A673 (cell line): ENCODE data around the gene ATP1A2. TPM values are rescaled to one million over a fixed set of nuclear protein-coding genes. Genes with fewer than 3 reads are reported as not detected.

Experiments
- BruUV-seq: library from RNA; stranded (reverse); fragments of 400-500 nt; replicated peaks from 2 replicates; lab custom pipeline; 2021; lab: Mats Ljungman, UMichigan
- CTCF ChIA-PET: fragments of 300-600 bp; sonication (Branson Sonifier 250); formaldehyde crosslinking; loops from one replicate; lab custom pipeline; 2022; ENCODE audit warnings: antibody characterized with exemption; lab: Charles Lee
- POLR2A ChIA-PET: fragments of 300-600 bp; sonication (Branson Sonifier 250); formaldehyde crosslinking; loops from one replicate; lab custom pipeline; 2022; ENCODE audit warnings: antibody characterized with exemption; ENCODE audit not compliant: low non-redundant PET; lab: Charles Lee
- DNase-seq: peaks from one replicate; pipeline ENCODE4 v3.0.0-alpha.2; 2015; ENCODE audit warnings: low spot score
- H3K27ac ChIP-seq: fragments of 200-600 bp; sonication (generic); 2 replicates; pipeline ENCODE4 v1.5.1; 2016; ENCODE audit warnings: mixed run types, low read depth, mild to moderate bottlenecking, mixed read lengths, antibody characterized with exemption, low read length; ENCODE audit not compliant: poor library complexity, severe bottlenecking
- H3K27me3 ChIP-seq: fragments of 200-600 bp; sonication (generic); replicated peaks from 2 replicates; pipeline ENCODE4 v1.6.1; 2017; ENCODE audit warnings: mixed run types, low read depth, mild to moderate bottlenecking, mixed read lengths, antibody characterized with exemption, low read length; ENCODE audit not compliant: insufficient read depth, poor library complexity
- H3K36me3 ChIP-seq: fragments of 200-600 bp; sonication (generic); 2 replicates; pipeline ENCODE4 v1.6.1; 2016; ENCODE audit warnings: mixed run types, mild to moderate bottlenecking, mixed read lengths, antibody characterized with exemption, low read length; ENCODE audit not compliant: insufficient read depth, poor library complexity, severe bottlenecking
- H3K4me1 ChIP-seq: fragments of 200-600 bp; sonication (generic); 2 replicates; pipeline ENCODE4 v1.6.1; 2017; ENCODE audit warnings: mixed run types, mild to moderate bottlenecking, mixed read lengths, antibody characterized with exemption, low read length; ENCODE audit not compliant: insufficient read depth, poor library complexity, severe bottlenecking
- H3K4me3 ChIP-seq: fragments of 200-600 bp; sonication (generic); 2 replicates; pipeline ENCODE4 v1.5.1; 2016; ENCODE audit warnings: low read depth, mixed run types, mild to moderate bottlenecking, mixed read lengths, low read length; ENCODE audit not compliant: poor library complexity, severe bottlenecking
- H3K9me3 ChIP-seq: fragments of 200-600 bp; sonication (generic); 2 replicates; pipeline ENCODE4 v1.6.1; 2016; ENCODE audit warnings: mixed run types, low read depth, mild to moderate bottlenecking, mixed read lengths, antibody characterized with exemption, low read length; ENCODE audit not compliant: poor library complexity, severe bottlenecking
- CTCF ChIP-seq: fragments of 300-800, 200-600 bp; sonication (generic); conservative IDR thresholded peaks from 2 replicates; pipeline ENCODE4 v1.5.1; 2017; ENCODE audit warnings: low read depth, mild to moderate bottlenecking, antibody characterized with exemption, low read length, moderate library complexity, mixed read lengths
- EZH2 ChIP-seq: fragments of 200-600 bp; sonication (generic); IDR thresholded peaks from 2 replicates; pipeline ENCODE4 v1.6.1; 2017; ENCODE audit warnings: borderline replicate concordance, low read depth, mild to moderate bottlenecking, mixed read lengths, antibody characterized with exemption, low read length; ENCODE audit not compliant: poor library complexity, severe bottlenecking
- intact Hi-C: fragments of 100-400 bp; cut with micrococcal nuclease; formaldehyde crosslinking; loops from one replicate; pipeline ENCODE4 v1.10.0; 2022; ENCODE audit not compliant: unreplicated experiment
- total RNA-seq: library from RNA; stranded (reverse); gene quantifications from 2 replicates; pipeline ENCODE4 v1.2.3, GENCODE V29; 2021

The ATP1A2 gene
- total RNA-seq, 1 experiment from 2014 or later = not detected

GRCh38 chr1:160105155-160105554, 10.4 kb upstream of the ATP1A2 start:
- Histone ChIP-seq H3K9me3 (no peaks in the 10 kb centered on the region), H3K4me3 (no peak overlapping the region), H3K36me3 (no peaks in the 10 kb centered on the region), H3K27me3 (no peaks in the 10 kb centered on the region), H3K27ac (no peak overlapping the region), H3K4me1 (peaks cover 5% of the 10 kb centered on the region)
- CTCF ChIA-PET = interaction anchor here (0.6 to 1.1 kb wide), 3 partner anchors 20 to 187 kb away, joined by 3 read pairs; no protein-coding TSS in a partner anchor
- TF ChIP-seq EZH2 = no peak
- no peak for TF ChIP-seq CTCF
- BruUV-seq = no TSS peak
- DNase-seq = no peak
- intact Hi-C loops = no loop called here
- POLR2A ChIA-PET = no interaction called here

GRCh38 chr1:160107512-160107911, 8.0 kb upstream of the ATP1A2 start:
- Histone ChIP-seq H3K9me3 (no peaks in the 10 kb centered on the region), H3K4me3 (no peak overlapping the region), H3K4me1 (peaks cover 5% of the 10 kb centered on the region), H3K27ac (no peak overlapping the region), H3K36me3 (no peaks in the 10 kb centered on the region), H3K27me3 (no peaks in the 10 kb centered on the region)
- BruUV-seq = no TSS peak
- intact Hi-C loops = no loop called here
- no peak for TF ChIP-seq CTCF
- TF ChIP-seq EZH2 = no peak
- CTCF ChIA-PET = no interaction called here
- no peak for DNase-seq
- POLR2A ChIA-PET = no interaction called here

DNA sequence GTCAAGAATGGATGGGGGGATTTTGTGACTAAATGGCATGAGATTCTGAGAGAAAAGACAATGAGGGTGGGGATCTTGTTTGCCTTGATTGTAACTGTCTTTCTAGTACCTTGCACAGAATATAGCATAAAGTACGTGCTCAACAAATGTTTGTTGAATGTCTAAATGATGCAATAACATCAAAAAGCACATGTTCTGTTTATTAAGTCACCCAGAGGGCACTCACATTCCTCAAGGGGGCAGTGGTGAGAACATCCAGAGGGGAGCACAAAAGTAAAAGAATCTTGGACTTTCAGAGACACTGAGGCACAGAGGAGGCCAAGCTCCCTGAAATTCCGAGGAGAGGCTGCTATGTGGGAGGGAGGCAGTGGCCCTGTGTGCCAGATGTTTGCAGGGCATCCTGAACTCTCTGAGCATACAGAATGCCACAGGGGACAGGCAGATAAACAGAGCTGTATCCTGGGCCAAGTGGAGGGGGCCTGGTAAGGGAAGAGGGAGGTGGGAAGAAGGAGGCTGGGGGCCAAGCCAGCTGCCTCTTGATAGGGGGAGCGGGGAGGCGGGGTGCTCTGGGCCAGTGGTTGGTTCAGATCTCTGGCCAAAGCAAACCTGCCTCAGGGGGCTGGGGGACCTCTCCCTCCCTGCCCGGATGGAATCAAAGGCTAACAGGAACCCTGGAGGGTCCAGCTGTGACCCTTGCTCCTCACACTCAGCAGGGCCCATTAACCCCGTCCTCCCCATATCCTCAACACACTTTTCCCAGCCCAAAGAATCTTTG, 6.5 kb upstream of the ATP1A2 start:
- peaks cover 5% of the 10 kb centered on the region for H3K4me1 ChIP-seq
- POLR2A ChIA-PET = no interaction called here
- peak; percentile 80 for DNase-seq

More for the DNA sequence above, 6.5 kb upstream of the ATP1A2 start:
- Histone ChIP-seq H3K4me3 (no peak overlapping the region), H3K9me3 (no peaks in the 10 kb centered on the region), H3K36me3 (no peaks in the 10 kb centered on the region), H3K27me3 (no peaks in the 10 kb centered on the region), H3K27ac (no peak overlapping the region)
- CTCF ChIA-PET = interaction anchor here (1.1 kb wide), 2 partner anchors 11 to 143 kb away, joined by 3 to 8 read pairs; partner anchors contain the start of gene IGSF8
- no TSS peak for BruUV-seq
- intact Hi-C loops = no loop called here
- peak; percentile 69 for TF ChIP-seq CTCF
- TF ChIP-seq EZH2 = no peak
